GM21825 (cell line): Measurements from ENCODE around the gene SLIT2.

Experiments
- ATAC-seq: cut with Tn5 transposase; IDR thresholded peaks from one replicate; pipeline ENCODE4 v1.9.1; 2021; ENCODE audit warnings: mild to moderate bottlenecking, moderate library complexity; ENCODE audit not compliant: unreplicated experiment

The SLIT2 gene

GRCh38 chr4:20265726-20266125 is 14.0 kb downstream of the SLIT2 start:
- ATAC-seq: no peak

GRCh38 chr4:20266215-20267082 is 14.7 kb downstream of the SLIT2 start:
- no peak for ATAC-seq

DNA sequence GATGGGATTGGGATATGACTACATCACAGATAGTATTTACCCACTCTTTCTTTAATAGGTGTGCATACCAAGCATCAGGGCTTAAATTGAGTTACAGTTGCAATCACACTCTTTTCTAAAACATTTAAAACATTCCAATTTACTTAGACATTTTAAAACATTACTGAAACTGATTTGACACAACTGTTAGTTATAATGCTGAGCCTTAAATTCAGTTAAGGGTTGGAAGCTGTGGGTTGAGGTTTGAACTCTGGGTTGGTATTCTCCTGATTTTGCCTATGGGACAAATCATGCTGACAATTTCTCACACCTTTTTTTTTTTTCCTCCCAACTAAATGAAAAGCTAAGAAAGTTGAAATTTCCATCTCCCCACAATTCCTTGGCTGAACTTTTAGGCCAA is 16.3 kb downstream of the SLIT2 start:
- no peak for ATAC-seq

- no peak for ATAC-seq
Measured at GRCh38 chr4:20269320-20269719, 17.6 kb downstream of the SLIT2 start.

GRCh38 chr4:20271950-20272349 is 20.2 kb downstream of the SLIT2 start:
- no peak for ATAC-seq

GRCh38 chr4:20272411-20272872 is 20.7 kb downstream of the SLIT2 start:
- ATAC-seq: no peak

DNA sequence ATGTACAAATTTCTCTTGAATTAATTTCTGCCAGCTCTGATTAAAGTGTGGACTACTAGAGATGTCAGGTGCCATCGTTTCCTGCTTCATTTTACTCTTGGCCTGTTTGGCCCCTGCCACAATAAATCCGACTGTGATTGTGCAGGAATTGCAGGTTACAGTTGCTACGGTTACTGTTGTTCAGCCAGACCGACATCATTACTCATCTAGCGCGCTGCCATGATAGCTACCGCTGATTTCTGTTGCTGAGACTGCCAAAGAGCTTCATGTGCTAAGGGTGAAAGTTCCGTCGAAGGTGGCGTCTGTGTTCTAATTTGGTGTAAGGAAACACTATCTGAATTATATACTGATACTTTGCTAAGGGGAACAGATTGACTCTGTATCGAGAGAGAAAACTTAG is 22.1 kb downstream of the SLIT2 start:
- no peak for ATAC-seq

GRCh38 chr4:20276848-20277247 is 25.1 kb downstream of the SLIT2 start:
- no peak for ATAC-seq

GRCh38 chr4:20278195-20278594 is 26.5 kb downstream of the SLIT2 start:
- no peak for ATAC-seq

DNA sequence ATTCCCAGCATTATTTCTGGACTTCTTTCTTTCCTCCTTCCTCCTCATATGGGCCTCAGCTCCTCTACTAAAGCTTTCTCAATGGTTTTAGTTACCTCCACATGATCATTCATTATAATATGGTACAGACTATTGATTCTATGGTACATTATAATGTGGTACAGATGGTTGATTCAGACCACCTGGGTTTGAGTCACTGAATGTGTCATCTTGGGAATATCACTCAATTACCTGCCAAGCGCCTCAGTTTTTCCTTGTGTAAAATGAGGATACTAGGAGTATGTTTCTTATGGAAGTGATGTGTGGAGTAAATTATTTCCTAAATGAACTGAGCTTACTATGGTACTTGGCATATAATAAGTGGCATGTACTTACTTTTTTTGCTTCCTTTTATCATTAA is 27.7 kb downstream of the SLIT2 start:
- no peak for ATAC-seq

DNA sequence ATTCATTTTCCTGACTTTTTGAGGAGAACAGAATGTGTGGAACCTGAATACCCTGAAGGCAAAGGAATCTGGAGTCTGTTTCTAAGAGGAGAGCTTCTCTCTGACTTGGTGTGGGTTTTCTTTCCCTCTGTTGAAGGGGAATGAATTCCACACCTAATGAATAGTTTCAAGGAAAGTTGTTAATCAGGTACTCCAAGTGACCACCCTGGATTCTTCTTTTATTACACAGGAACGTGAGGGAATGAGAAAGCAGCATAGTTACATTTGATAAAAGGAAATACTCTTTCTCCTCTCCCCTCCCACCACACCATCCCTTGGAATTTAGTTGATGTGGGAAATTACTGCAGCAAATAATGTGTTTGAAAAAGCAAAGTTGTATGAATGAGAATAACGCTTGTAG is 29.7 kb downstream of the SLIT2 start:
- no peak for ATAC-seq

DNA sequence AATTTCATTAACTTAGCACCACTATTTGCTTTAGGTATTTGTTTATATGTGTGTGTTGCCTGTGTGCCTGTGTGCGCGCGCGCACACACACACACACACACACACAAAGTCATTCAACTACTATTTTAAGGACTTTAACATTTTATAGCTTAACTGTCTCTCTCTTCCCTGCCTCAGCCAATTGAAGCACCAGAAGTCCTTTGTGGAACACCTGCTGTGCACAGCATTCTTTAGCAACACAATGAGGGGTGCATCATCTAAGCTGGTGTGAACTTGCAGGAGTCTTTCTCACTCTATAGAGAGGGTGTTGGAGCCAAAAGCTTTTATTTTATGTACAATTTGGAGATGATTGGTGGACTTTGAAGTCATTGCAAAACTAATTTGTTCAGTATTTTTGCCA is 31.3 kb downstream of the SLIT2 start:
- no peak for ATAC-seq

GRCh38 chr4:20284990-20285389 is 33.3 kb downstream of the SLIT2 start:
- ATAC-seq: no peak

- no peak for ATAC-seq
Measured at GRCh38 chr4:20287246-20287645, 35.5 kb downstream of the SLIT2 start.

DNA sequence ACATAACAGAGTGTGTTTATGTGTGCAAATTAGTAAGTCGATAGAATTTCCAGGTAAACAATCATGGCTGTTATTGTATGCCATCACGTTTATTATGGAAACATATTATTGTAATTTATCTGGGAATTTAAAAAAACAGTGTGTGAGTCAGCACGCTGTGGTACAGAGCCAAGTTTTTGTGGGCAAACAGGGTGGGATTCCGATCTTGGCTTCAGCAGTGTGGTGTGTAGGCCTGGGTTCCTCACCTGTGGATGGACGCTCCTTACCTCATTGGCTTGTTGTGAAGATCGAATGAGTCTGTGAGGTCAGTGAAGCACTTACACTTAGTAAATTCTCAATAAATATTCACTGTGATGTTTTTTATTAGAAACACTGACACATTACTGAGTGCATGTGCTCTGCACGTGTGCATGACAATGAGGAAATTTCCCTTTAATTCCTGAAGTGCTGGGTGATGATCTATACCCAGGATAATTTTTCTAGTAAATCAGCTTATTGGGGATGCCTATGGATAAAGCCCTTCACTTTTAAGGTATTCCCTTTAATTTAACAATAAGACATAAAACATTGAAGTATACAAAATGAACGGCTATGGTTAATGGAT is 36.4 kb downstream of the SLIT2 start:
- no peak for ATAC-seq

DNA sequence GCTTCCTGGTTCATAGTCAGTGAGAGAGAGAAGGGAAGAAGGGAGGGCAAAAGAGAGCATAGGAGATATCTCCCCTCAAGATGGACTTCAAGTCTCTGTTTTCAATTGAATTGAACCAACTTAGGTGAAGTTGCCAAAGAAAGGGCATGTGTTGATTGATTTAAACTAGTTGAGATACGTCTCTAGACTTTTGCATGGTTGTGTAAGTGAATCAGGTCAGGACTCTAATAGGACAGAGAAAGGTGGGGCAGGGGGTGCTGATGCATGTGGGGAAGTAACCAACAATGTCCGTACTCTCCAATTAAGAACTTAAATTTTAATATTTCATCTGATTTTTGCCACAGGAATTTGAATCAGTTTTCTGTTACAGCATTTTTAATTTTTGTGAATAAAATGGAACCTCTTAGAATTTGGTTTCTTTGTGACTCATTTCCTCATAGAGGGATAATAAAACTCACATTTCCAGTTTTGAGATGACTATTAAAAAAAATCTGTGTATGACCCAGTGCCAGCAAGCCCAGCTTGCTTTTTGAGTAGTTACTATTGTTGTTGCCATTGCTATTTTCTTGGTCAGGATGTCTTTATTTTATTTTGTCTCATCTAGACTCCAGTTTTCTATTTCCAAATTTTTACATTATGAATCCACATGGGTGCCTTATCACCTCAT is 37.3 kb downstream of the SLIT2 start:
- no peak for ATAC-seq

DNA sequence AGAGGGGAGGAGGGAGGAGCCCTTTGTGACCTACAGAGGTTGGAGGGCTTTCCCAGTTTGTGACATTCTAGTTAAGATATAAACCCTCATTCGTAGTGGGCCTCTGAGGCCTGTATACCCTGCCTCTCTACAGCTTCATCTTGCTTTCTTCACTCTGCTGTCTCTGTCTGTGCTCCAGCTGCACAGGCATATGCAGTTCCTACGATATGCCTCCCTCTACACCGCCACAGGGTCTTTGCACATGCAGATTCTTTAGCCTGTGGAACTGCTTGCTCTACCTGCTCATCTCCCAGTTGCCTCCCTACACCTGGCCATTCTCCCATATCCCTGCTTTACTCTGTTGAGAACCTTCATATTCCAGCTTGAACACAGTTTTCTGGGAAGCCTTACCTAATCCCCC is 38.1 kb downstream of the SLIT2 start:
- ATAC-seq: no peak

DNA sequence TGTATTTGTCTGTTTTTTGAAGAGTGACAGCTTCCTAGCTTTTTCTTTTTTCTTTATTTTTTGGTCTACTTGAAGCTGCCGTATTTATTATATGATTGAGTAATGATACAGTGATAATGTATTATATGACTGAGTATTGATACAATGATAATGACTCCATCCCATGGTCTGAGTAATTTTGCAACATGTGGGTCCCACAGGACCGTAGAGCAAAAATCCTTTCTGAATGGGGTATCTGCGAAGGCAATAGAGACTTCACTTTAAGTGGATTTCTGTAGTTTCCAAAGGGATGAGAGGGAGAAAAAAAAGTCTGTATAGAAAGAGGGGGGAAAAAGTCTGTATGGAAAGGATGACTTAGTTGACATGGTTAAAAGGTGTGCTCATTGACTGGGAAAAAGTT is 41.0 kb downstream of the SLIT2 start:
- no peak for ATAC-seq

GRCh38 chr4:20297261-20297660 is 45.6 kb downstream of the SLIT2 start:
- no peak for ATAC-seq

GRCh38 chr4:20297783-20298182 is 46.1 kb downstream of the SLIT2 start:
- no peak for ATAC-seq

DNA sequence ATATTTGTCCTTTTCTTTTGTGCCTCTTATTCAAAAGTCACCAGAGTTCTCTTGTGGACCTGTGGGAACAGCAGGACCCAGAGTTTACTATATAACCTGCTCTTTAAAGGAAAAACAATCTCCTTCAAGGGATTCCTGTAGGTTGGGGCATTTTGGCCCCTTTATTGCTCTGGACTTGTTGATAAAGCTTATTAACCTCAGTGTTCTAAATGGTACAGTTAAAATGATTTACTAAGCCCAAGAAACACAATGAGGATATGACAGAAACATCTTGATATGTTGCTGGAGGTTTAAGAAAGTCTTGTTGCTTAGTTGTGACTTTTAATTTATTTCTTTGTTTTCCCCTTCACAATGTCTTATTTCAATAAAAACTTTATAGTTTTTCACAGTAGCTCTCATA is 46.8 kb downstream of the SLIT2 start:
- ATAC-seq: no peak

- no peak for ATAC-seq
Measured at GRCh38 chr4:20298986-20299385, 47.3 kb downstream of the SLIT2 start.
